IMR-90 (cell line): ENCODE data around the gene CELSR1. TPM values are rescaled to one million over a fixed set of nuclear protein-coding genes. Genes with fewer than 3 reads are reported as not detected.

Experiments
- ATAC-seq: fragments of 200-7000 bp; cut with Tn5 transposase; 2 replicates; pipeline ENCODE4 v1.9.1; 2020; ENCODE audit warnings: low read depth, mild to moderate bottlenecking, moderate library complexity
- BruUV-seq: library from RNA; stranded (reverse); fragments of 400-500 nt; replicated peaks from 2 replicates; lab custom pipeline; 2021; lab: Mats Ljungman, UMichigan
- CTCF ChIA-PET: fragments of 300-600 bp; formaldehyde crosslinking; extraction: SDS; loops from one replicate; lab custom pipeline; 2021; ENCODE audit warnings: antibody characterized with exemption; lab: Yijun Ruan, JAX
- POLR2A ChIA-PET: fragments of 300-600 bp; sonication (Branson Sonifier 250); formaldehyde crosslinking; loops from one replicate; lab custom pipeline; 2022; ENCODE audit warnings: antibody characterized with exemption; ENCODE audit not compliant: unreplicated experiment; lab: Charles Lee
- DNase-seq: peaks from one replicate; pipeline ENCODE4 v3.0.0; 2013
- H2AFZ ChIP-seq: replicated peaks from 2 replicates; pipeline ENCODE3; 2013; ENCODE audit warnings: low read length, mild to moderate bottlenecking; ENCODE audit not compliant: poor library complexity
- H2AK5ac ChIP-seq: 2 replicates; pipeline ENCODE4 v1.6.1; 2013; ENCODE audit warnings: low read depth, low read length, inconsistent platforms
- H2AK9ac ChIP-seq: replicated peaks from 2 replicates; pipeline ENCODE3; 2013; ENCODE audit warnings: mild to moderate bottlenecking, low read depth, low read length, moderate library complexity; ENCODE audit not compliant: poor library complexity
- H2BK120ac ChIP-seq: 2 replicates; pipeline ENCODE4 v1.6.1; 2013; ENCODE audit warnings: low read depth, low read length, inconsistent platforms
- H2BK15ac ChIP-seq: 3 replicates; pipeline ENCODE4 v1.6.1; 2013; ENCODE audit warnings: low read depth, low read length, inconsistent platforms
- H2BK20ac ChIP-seq: 2 replicates; pipeline ENCODE4 v1.6.1; 2013; ENCODE audit warnings: low read depth, mild to moderate bottlenecking, inconsistent platforms, low read length, moderate library complexity
- H2BK5ac ChIP-seq: 2 replicates; pipeline ENCODE4 v1.6.1; 2013; ENCODE audit warnings: mild to moderate bottlenecking, low read depth, low read length, inconsistent platforms; ENCODE audit not compliant: poor library complexity, severe bottlenecking
- H3K14ac ChIP-seq: replicated peaks from 2 replicates; pipeline ENCODE4 v1.6.1; 2013; ENCODE audit warnings: low read depth, low read length, inconsistent platforms
- H3K18ac ChIP-seq: 2 replicates; pipeline ENCODE4 v1.6.1; 2013; ENCODE audit warnings: low read depth, low read length, control low read depth
- H3K23ac ChIP-seq: 2 replicates; pipeline ENCODE4 v1.6.1; 2013; ENCODE audit warnings: low read depth, low read length, inconsistent platforms
- H3K27ac ChIP-seq: 2 replicates; pipeline ENCODE4 v1.5.1; 2013; ENCODE audit warnings: mild to moderate bottlenecking, control low read depth, low read length; ENCODE audit not compliant: insufficient read depth
- H3K27me3 ChIP-seq: 2 replicates; pipeline ENCODE4 v1.6.1; 2013; ENCODE audit warnings: low read length; ENCODE audit not compliant: control insufficient read depth, insufficient read depth
- H3K36me3 ChIP-seq: 2 replicates; pipeline ENCODE4 v1.6.1; 2013; ENCODE audit warnings: low read length, mixed read lengths; ENCODE audit not compliant: control insufficient read depth, insufficient read depth
- H3K4ac ChIP-seq: 2 replicates; pipeline ENCODE4 v1.6.1; 2013; ENCODE audit warnings: low read depth, low read length, inconsistent platforms
- H3K4me1 ChIP-seq: 2 replicates; pipeline ENCODE4 v1.6.1; 2013; ENCODE audit warnings: low read length, mixed read lengths; ENCODE audit not compliant: control insufficient read depth, insufficient read depth
- H3K4me2 ChIP-seq: 2 replicates; pipeline ENCODE4 v1.6.1; 2013; ENCODE audit warnings: low read depth, mild to moderate bottlenecking, control low read depth, low read length, moderate library complexity
- H3K4me3 ChIP-seq: 2 replicates; pipeline ENCODE4 v1.5.1; 2013; ENCODE audit warnings: low read depth, mild to moderate bottlenecking, control low read depth, low read length, moderate library complexity; ENCODE audit not compliant: insufficient read depth
- H3K56ac ChIP-seq: 2 replicates; pipeline ENCODE4 v1.6.1; 2013; ENCODE audit warnings: low read length, inconsistent platforms; ENCODE audit not compliant: insufficient read depth; ENCODE audit errors: extremely low read depth
- H3K79me1 ChIP-seq, 2 experiments: 2 replicates each; pipeline ENCODE4 v1.6.1; 2013; ENCODE audit warnings: low read length in 2 of 2, inconsistent platforms in 1 of 2, low read depth in 1 of 2
- H3K9ac ChIP-seq: 2 replicates; pipeline ENCODE4 v1.6.1; 2013; ENCODE audit warnings: low read depth, low read length, control low read depth
- H3K9me1 ChIP-seq: 2 replicates; pipeline ENCODE4 v1.6.1; 2013; ENCODE audit warnings: low read length, inconsistent platforms; ENCODE audit not compliant: insufficient read depth
- H3K9me3 ChIP-seq: 2 replicates; pipeline ENCODE4 v1.6.1; 2013; ENCODE audit warnings: low read length; ENCODE audit not compliant: control insufficient read depth, insufficient read depth
- H4K20me1 ChIP-seq: 2 replicates; pipeline ENCODE4 v1.6.1; 2013; ENCODE audit warnings: low read length, inconsistent platforms; ENCODE audit not compliant: insufficient read depth
- H4K5ac ChIP-seq: 2 replicates; pipeline ENCODE4 v1.6.1; 2013; ENCODE audit warnings: mild to moderate bottlenecking, low read depth, low read length, control low read depth
- H4K8ac ChIP-seq, 2 experiments: 2 replicates each; pipeline ENCODE4 v1.6.1; 2013; ENCODE audit warnings: low read depth in 2 of 2, low read length in 2 of 2, control low read depth in 1 of 2, inconsistent platforms in 1 of 2
- H4K91ac ChIP-seq: 2 replicates; pipeline ENCODE4 v1.6.1; 2013; ENCODE audit warnings: low read depth, low read length, inconsistent platforms; ENCODE audit not compliant: insufficient read depth
- BHLHE40 ChIP-seq: fragments of 150-350 bp; IDR thresholded peaks from 2 replicates; pipeline ENCODE4 v1.6.1; 2016; ENCODE audit warnings: mild to moderate bottlenecking, low read depth, low read length
- CEBPB ChIP-seq: IDR thresholded peaks from 2 replicates; pipeline ENCODE4 v1.6.1; 2012; ENCODE audit warnings: low read depth, low read length, improper control_type of control experiment
- CHD1 ChIP-seq: IDR thresholded peaks from 2 replicates; pipeline ENCODE4 v1.6.1; 2012; ENCODE audit warnings: low read depth, low read length, improper control_type of control experiment
- CTCF ChIP-seq: conservative IDR thresholded peaks from 2 replicates; pipeline ENCODE4 v1.5.1; 2012; ENCODE audit warnings: mild to moderate bottlenecking, low read depth, low read length, improper control_type of control experiment
- ELK1 ChIP-seq: fragments of 150-350 bp; IDR thresholded peaks from 2 replicates; pipeline ENCODE4 v1.6.1; 2016; ENCODE audit warnings: low read depth, mild to moderate bottlenecking, low read length, moderate library complexity, borderline replicate concordance
- MAFK ChIP-seq: IDR thresholded peaks from 2 replicates; pipeline ENCODE4 v1.6.1; 2012; ENCODE audit warnings: low read depth, low read length, improper control_type of control experiment
- MXI1 ChIP-seq: IDR thresholded peaks from 2 replicates; pipeline ENCODE4 v1.6.1; 2012; ENCODE audit warnings: low read depth, mild to moderate bottlenecking, low read length, moderate library complexity, borderline replicate concordance
- NFE2L2 ChIP-seq: fragments of 150-350 bp; IDR thresholded peaks from 2 replicates; pipeline ENCODE4 v1.6.1; 2016; ENCODE audit warnings: low read depth, mild to moderate bottlenecking, low read length
- RCOR1 ChIP-seq: IDR thresholded peaks from 2 replicates; pipeline ENCODE4 v1.6.1; 2012; ENCODE audit warnings: mild to moderate bottlenecking, low read length, improper control_type of control experiment; ENCODE audit not compliant: insufficient replicate concordance
- RFX5 ChIP-seq: IDR thresholded peaks from 2 replicates; pipeline ENCODE4 v1.8.0; 2012; ENCODE audit warnings: low read depth, mild to moderate bottlenecking, low read length, moderate library complexity
- SMC3 ChIP-seq: fragments of 150-350 bp; IDR thresholded peaks from 2 replicates; pipeline ENCODE4 v1.6.1; 2016; ENCODE audit warnings: low read depth, mild to moderate bottlenecking, antibody characterized with exemption, low read length, moderate library complexity
- USF2 ChIP-seq: fragments of 150-350 bp; IDR thresholded peaks from 2 replicates; pipeline ENCODE4 v1.6.1; 2017; ENCODE audit warnings: mild to moderate bottlenecking, antibody characterized with exemption, low read length, low read depth
- WGBS, 2 experiments: methylation state at CpG; one replicate each; pipeline versions ENCODE4 v1.1.5 to v1.1.7; 2013; ENCODE audit warnings: missing lambda C conversion rate in 2 of 2; ENCODE audit not compliant: insufficient read length in 1 of 2; ENCODE audit errors: extremely low coverage in 2 of 2; 5-methylcytosine and 5-hydroxymethylcytosine counted together
- dilution Hi-C: fragments of 300-500 bp; cut with HindIII; formaldehyde crosslinking; loops from one replicate; pipeline ENCODE4 v1.14.3; 2018; ENCODE audit warnings: low sequenced_read_pairs; ENCODE audit not compliant: unreplicated experiment
- in situ Hi-C: fragments of 300-500 bp; cut with MboI; formaldehyde crosslinking; loops from 3 replicates; pipeline ENCODE4 v1.14.3; 2019; ENCODE audit warnings: low sequenced_read_pairs, inconsistent platforms, mixed read lengths
- intact Hi-C: fragments of 100-400 bp; cut with micrococcal nuclease; formaldehyde crosslinking; loops from 2 replicates; pipeline ENCODE4 v1.10.0; 2022
- polyA plus RNA-seq, 3 experiments: library from polyadenylated mRNA; depleted of rRNA; stranded (reverse); fragments of >200 nt; gene quantifications; 2 replicates each; pipeline ENCODE4 v1.2.3, GENCODE V29; 2012; ENCODE audit warnings: low replicate concordance in 1 of 3
- total RNA-seq: library from RNA; depleted of rRNA; stranded (reverse); fragments of >200 nt; gene quantifications from 2 replicates; pipeline ENCODE4 v1.2.3, GENCODE V29; 2012

Gene CELSR1
- total and polyA plus RNA-seq, 2 of the 4 experiments (the other 2 are of a cell fraction) = 0.36 to 0.82 TPM

- H3K14ac ChIP-seq = no peak overlapping the region
- in situ Hi-C loops = no loop called here
- CTCF ChIA-PET = no interaction called here
Measured at GRCh38 chr22:46405901-46406300, 131.5 kb downstream of the CELSR1 start.

More at GRCh38 chr22:46405901-46406300, 131.5 kb downstream of the CELSR1 start:
- POLR2A ChIA-PET = no interaction called here
- H3K4ac ChIP-seq = no peak overlapping the region
- H3K27me3 ChIP-seq = peaks cover 11% of the 10 kb centered on the region
- H3K9ac ChIP-seq = no peak overlapping the region
- H4K8ac ChIP-seq = no peak overlapping the region
- no TSS peak for BruUV-seq
- H3K23ac ChIP-seq = no peak overlapping the region
- TF ChIP-seq USF2 (no peak), SMC3 (no peak), CEBPB (no peak), CHD1 (no peak), MAFK (no peak), ELK1 (no peak), NFE2L2 (no peak), CTCF (no peak), MXI1 (no peak), RFX5 (no peak), RCOR1 (no peak), BHLHE40 (no peak)
- no peak overlapping the region for H3K4me3 ChIP-seq
- H2AFZ ChIP-seq = no peak overlapping the region
- H3K79me1 ChIP-seq = no peaks in the 10 kb centered on the region
- H2AK5ac ChIP-seq = no peak overlapping the region
- no peak overlapping the region for H2BK120ac ChIP-seq
- no peak overlapping the region for H3K56ac ChIP-seq
- H3K4me1 ChIP-seq = no peaks in the 10 kb centered on the region
- dilution Hi-C loops = no loop called here
- WGBS, 2 experiments = 86% methylated on average over 1 of the region's 4 CpGs; no CpG with 5 or more reads in 1 of the 2 experiments
- intact Hi-C loops = no loop called here
- no peaks in the 10 kb centered on the region for H3K36me3 ChIP-seq
- DNase-seq (no peak), ATAC-seq (no peak)
- H2BK20ac ChIP-seq = no peak overlapping the region
- H4K91ac ChIP-seq = no peak overlapping the region
- no peak overlapping the region for H2BK15ac ChIP-seq
- no peak overlapping the region for H3K18ac ChIP-seq
- no peak overlapping the region for H2BK5ac ChIP-seq
- H4K20me1 ChIP-seq = no peaks in the 10 kb centered on the region
- H3K9me3 ChIP-seq = no peaks in the 10 kb centered on the region
- no peak overlapping the region for H3K27ac ChIP-seq
- H4K5ac ChIP-seq = no peak overlapping the region
- no peak overlapping the region for H2AK9ac ChIP-seq
- H3K9me1 ChIP-seq = no peaks in the 10 kb centered on the region; the same call in 1 of the 2 replicates
- H3K4me2 ChIP-seq = no peak overlapping the region
